Fibroblast of peridontal ligament (primary cell): ENCODE measurements around the gene SENP6.
A peak's percentile ranks its signal among the peaks of the same experiment; 100 is the strongest.
"Not testable (repeated sequence)": the region's sequence is repeated elsewhere in the genome, so short reads cannot be mapped to it uniquely, and the experiment has no call there.

Source experiments
- DNase-seq: peaks from one replicate; pipeline ENCODE4 v3.0.0-alpha.2; 2010; ENCODE audit errors: extremely low read depth

SENP6 gene

DNA sequence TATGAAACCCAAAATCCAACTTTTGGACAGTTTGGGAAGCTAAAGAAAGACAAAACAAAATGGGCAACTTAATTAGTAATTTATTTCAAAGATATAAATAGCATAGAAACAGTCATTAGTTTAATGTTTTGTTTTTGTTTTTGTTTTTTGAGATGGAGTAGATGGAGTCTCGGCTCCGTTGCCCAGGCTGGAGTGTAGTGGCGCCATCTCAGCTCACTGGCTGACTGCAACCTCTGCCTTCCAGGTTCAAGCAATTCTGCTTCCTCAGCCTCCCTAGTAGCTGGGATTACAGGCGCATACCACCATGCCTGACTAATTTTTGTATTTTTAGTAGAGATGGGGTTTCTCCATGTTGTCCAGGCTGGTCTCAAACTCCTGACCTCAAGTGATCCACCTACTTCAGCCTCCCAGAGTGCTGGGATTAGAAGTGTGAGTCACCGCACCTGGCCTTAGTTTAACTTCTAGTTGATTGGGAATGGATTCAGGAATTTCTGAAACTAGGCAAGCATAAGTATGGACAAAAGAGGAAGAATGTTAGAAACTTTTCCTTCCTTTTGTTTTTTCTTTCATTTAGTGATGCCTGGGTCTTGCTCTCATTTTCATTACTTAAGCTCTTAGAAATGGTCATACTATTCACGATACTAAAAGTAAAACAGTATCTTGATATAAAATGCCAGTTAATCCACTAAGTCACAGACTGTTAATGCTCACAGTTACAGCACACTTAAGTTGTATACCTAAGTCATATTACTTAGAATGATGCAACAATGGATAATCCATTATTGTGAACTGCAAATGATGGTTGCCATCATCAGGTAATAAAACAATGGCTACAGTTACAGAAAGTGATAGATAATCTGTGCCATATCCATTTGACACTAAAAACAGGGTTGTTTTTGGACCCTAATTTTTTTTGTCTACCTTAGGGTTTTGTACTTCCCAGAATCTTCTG lies 8.2 kb downstream of the SENP6 start:
- DNase-seq, result peak; percentile 68

DNA sequence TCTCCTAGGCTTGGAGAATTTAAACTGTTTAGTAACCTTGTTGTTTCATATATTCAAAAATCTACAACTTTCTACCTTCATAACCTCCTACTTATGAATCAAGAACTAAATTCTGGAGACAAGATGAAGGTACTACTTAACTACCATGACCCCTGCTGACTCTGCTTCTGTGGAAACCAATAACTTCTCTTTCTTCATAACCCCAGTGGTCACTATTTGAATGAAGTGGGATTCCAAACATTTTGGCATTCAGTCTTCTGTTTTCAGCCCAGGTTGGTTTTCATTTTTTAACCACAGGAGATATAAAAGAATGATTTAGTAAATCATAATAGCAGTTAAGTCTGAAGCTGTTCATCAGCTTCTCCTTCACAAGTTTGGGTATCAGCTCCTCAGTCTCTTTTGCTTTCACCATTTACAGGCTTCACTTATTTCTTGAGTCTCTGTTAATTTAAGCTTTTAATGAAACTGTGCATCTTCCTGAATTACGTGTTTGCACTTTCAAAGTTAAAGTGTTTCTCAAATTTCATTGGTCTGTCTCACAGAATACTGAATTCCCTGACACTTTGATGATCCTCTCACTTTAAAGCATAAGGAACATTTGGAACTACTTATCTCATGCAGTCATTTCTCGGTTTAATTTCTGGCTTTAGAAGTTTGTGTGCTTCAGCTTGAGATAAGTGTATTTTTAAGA lies 9.5 kb downstream of the SENP6 start:
- peak; percentile 45 for DNase-seq

- peak; percentile 40 for DNase-seq
Observed at GRCh38 chr6:75611702-75612375, 10.2 kb downstream of the SENP6 start.

- no peak for DNase-seq
Observed at GRCh38 chr6:75612434-75612833, 10.8 kb downstream of the SENP6 start.

- no peak for DNase-seq
Observed at GRCh38 chr6:75613056-75613501, 11.4 kb downstream of the SENP6 start.

- no peak for DNase-seq
Observed at GRCh38 chr6:75618437-75618836, 16.8 kb downstream of the SENP6 start.

DNA sequence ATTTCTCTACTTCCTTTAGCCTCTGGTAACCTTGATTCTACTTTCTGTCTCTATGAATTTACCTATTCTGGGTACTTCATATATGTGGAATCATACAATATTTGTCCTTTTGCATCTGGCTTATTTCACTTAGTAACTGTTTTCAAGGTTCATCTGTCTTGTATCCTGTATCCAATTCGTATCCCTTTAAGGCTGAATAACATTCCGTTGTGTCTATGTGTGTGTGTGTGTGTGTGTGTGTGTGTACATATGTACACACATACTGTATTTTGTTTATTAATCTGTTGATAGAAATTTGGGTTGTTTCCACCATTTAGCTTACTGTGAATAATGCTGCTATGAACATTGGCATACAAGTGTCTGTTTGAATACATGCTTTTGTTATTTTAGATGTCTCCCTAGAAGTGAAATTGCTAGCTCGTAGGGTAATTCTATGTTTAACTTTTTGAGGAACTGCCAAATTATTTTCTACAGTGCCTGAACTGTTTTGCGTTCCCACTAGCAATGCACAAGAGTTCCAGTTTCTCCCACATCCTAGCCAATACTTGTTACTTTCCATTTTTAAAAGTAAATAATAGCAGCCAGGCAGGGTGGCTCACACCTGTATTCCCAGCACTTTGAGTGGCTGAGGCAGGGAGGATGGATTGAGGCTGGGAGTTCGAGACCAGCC lies 17.7 kb downstream of the SENP6 start:
- peak; percentile 37 for DNase-seq

- peak; percentile 47 for DNase-seq
Observed at GRCh38 chr6:75620381-75621304, 19.0 kb downstream of the SENP6 start.

- DNase-seq, result no peak
Observed at GRCh38 chr6:75621846-75622245, 20.2 kb downstream of the SENP6 start.

DNA sequence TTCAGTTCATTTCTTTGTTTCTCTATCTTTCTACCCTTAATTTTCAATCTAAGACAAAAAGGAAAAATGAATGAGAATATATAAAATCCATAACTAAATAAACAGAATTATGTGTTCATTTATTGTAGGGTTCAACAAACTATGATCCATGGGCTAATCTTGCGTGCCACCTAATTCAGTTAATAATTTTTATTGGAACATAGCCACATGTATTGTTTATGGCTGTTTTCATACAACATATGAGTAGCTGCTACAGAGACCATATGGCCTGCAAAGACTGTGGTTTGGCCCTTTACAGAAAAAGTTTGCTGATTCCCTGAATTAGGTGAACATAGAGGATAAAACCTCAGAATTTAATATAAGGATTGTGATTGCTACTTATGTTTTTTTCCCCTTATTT lies 21.8 kb downstream of the SENP6 start:
- no peak for DNase-seq

DNA sequence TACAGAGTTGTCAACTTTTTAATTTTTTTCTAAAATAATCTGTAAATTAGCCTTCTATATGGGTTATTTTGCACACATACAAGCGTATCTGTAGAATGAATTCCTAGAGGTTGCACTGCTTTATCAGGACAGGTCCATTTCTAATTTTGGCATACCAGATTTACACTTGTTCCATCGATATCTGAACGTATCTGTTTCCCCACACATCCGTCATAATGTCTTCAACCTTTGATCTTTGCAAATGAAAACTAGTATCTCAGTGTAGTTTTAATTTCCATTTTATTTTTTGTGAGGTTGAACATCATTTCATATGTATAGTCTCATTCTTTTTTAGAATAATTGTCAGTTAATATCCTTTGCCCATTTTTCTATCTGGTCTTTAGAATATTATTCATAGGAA lies 22.7 kb downstream of the SENP6 start:
- DNase-seq, result no peak

DNA sequence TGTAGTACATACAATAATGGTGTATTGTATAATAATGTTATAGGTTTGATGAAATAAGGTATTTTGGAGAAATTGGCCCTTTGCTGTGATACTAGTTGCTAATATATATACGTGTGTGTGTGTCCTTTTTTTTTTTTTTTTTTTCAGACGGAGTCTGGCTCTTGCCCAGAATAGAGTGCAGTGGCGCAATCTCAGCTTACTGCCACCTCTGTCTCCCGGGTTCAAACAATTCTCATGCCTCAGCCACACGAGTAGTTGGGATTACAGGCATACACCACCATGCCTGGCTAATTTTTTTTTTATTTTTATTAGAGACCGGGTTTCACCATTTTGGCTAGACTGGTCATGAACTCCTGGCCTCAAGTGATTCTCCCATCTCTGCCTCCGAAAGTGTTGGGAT lies 23.3 kb downstream of the SENP6 start:
- no peak for DNase-seq

DNA sequence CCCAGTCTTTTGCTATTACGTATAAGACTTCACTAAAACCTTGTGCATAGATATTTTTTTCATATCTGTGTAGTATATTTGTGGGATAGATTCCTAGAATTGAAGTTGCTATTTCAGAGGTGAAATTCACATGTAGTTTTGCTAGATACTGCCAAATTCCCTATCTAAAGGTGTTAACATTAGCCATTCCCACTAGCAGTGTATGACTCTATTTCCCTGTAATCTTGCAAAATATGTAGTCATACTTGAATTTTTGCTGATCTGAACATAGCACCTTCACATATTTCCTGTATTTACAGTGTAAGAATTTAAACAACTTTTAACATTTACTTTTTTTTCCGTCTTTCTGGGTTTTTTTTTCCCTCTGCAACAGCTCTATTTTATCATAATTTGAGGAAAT lies 24.9 kb downstream of the SENP6 start:
- no peak for DNase-seq

- DNase-seq, result not testable (repeated sequence)
Observed at GRCh38 chr6:75627708-75628107, 26.0 kb downstream of the SENP6 start.

DNA sequence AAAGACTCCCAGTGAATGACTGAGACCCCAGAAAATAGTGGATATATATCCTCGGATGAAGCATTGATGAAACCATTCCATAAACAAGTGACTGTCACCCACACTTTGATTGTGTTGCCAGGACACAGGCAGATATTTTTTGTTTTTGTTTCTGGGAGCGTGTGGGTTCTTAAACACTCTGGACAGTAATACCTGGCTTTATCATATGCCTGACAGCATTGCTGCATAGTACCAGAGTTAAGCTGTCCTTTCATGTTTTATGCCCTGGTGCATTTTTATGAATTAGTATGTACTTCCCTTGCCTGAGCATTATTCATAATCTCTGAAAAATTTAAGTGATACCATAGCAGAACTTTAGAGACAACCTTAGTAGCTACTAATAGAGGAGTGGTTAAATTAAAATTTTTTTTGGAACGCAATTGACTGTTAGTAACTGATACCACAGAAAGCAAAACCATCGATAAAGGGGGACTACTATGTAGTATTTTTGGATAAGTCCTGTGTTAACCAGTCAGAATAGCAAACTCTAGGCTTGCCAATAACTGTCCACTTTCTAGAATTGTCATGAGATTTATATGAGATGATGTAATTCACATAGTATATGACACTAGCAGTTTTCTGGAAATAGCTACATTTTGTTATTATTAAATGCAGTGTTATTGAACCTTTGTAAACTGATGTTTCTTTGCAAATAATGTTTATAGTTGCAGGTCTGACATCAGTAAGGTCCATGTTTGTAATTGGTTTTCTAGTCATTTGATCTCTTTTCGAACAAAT lies 30.4 kb downstream of the SENP6 start:
- peak; percentile 23 for DNase-seq

GRCh38 chr6:75633045-75633444 lies 31.4 kb downstream of the SENP6 start:
- DNase-seq, result no peak

DNA sequence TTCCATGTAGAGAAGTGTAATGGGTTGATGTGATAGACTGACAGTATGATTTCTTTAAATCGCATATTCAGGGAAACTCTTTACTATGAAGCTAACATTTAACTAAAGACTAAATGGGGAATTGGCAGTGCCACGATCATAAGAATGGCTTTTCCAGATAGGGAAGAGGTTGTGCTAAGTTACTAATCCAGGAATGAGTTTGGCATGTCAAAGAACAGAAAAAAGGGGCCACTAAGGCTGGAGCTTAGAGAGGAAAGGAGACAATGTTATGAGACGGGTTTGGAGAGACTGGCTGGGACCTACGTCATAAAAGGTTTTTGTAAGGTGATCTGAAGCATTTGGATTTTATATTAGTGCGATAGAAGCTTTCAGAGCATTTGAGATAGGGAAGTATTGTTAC lies 40.6 kb downstream of the SENP6 start:
- no peak for DNase-seq

DNA sequence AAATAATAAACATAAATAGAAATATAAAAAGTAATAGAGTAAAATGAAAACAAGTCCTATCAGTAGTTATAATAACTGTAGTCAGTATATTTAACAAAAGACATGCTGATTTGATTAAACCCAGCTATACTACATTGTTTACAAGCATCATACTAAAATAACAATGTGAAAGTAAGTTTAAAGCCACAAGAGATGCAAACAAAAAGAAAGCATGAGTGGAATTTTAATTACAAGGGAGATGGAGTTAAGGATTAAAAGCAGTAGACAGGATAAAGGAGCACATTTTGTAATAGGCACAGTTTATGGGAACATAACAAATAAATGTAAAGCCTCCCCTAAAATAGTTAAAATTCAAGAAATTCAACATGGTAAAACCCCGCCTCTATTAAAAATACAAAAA lies 41.5 kb downstream of the SENP6 start:
- peak; percentile 81 for DNase-seq

DNA sequence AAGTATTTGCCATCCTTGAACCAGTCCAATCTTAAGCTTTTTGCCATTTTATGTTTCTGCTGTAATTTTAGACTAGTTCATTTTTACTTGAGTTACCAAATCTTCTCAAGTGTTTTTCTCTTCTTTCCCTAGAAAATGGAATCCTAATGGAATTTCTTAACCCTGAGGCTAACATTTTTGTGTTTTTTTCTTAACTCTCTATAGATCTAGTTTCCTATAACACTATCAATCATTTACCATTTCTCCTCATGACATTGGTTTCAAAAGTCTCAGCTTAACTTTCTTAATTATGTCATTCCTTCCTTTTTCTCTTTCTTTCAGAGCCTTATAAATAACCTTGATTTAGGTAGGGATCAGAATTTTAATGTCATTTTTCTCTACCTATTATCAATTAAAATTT lies 54.8 kb downstream of the SENP6 start:
- DNase-seq, result peak; percentile 10

GRCh38 chr6:75657327-75657726 lies 55.6 kb downstream of the SENP6 start:
- DNase-seq, result no peak
